GM04504 (cell line): ENCODE results near the gene MSRB1.
A peak's percentile ranks its signal among the peaks of the same experiment; 100 is the strongest.
"Not testable (repeated sequence)": the region's sequence is repeated elsewhere in the genome, so short reads cannot be mapped to it uniquely, and the experiment has no call there.

Experiments used
- DNase-seq: peaks from one replicate; pipeline ENCODE4 v3.0.0-alpha.2; 2012; ENCODE audit warnings: low read depth

The MSRB1 gene

GRCh38 chr16:1960665-1961630 is 17.9 kb upstream of the MSRB1 start:
- DNase-seq, result no peak

DNA sequence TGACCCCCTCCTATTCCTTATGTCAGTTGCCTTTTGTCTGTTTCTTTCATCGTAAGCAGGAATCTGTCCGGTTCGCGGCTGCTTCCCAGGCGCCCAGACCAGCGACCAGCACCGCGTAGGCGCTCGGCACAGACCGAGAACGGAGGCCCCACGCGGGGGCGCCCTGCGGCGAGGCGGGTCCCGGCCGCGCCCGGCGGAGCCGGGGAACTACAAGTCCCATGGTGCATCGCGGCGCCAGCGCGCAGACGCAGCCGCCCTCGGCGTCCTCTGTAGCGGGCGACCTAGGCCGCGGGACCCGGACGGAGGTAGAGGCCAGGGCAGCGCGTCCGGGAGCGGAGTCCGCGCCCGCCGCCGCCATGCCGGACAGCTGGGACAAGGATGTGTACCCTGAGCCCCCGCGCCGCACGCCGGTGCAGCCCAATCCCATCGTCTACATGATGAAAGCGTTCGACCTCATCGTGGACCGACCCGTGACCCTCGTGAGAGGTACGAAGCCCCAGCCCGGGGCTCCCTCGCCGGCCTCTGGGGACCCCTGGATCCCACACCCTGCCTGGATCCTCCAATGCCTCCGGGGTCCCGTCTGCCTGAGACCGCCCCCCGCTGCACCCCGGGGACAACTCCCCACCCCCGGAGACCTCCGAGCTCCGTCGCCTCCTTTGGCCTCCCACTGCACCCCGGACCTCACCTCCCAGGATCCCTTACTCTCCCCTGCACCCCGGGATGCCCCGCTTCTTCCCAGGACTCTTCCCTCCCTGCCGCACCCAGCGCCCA is 16.5 kb upstream of the MSRB1 start, which contains the start of gene NDUFB10:
Gene NDUFB10 (plus strand): TSS at position 270 of the 771 bp plus-strand sequence. CDS start 87 bp downstream, at position 357.
- DNase-seq, result peak; percentile 79

DNA sequence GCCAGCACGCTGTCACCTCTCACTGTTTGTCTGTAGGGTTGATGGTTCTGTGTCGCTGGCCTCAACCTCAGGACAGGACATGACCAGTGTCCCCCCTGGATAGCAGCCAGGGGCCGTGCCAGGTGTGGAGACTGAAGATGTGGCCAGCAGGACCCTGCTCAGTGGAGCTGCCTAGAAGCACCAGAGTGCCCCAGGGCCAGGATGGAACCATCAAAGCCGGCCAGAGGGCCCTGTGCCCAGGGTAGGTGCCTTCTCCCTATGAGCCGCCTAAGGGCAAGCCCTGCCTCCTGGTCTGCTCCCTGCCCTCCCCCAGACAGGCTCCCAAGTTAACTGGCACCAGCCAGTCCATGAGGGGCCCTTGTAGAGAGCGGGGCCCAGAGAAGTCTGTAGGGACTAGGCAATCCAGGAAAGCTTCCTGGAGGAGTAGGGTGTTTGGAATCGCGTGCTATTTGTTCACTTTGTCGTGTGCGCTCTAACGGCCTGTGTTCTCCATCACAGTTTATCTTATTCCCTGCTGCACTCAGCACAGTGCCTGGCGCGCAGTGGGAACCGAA is 15.8 kb upstream of the MSRB1 start:
- DNase-seq, result no peak

GRCh38 chr16:1958143-1958491 is 15.1 kb upstream of the MSRB1 start:
- not testable (repeated sequence) for DNase-seq

DNA sequence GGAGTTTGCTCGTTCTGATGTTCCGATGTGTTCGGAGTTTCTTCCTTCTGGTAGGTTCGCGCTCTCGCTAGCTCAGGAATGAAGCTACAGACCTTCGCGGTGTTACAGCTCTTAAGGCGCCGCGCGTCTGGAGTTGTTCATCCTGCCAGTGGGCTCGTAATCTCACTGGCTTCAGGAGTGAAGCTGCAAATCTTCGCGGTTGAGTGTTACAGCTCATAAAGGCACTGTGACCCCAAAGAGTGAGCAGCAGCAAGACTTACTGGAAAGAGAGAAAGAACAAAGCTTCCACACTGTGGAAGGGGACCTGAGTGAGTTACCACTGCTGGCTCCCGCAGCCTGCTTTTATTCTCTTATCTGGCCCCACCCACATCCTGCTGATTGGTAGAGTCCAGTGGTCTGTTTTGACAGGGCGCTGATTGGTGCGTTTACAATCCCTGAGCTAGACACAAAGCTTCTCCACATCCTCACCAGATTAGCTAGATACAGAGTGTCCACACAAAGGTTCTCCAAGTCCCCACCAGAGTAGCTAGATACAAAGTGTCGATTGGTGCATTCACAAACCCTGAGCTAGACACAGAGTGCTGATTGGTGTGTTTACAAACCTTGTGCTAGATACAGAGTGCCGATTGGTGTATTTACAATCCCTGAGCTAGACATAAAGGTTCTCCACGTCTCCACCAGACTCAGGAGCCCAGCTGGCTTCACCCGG is 14.6 kb upstream of the MSRB1 start:
- DNase-seq, result not testable (repeated sequence)

- no peak for DNase-seq
Measured at GRCh38 chr16:1953734-1954133, 10.7 kb upstream of the MSRB1 start.

- DNase-seq, result no peak
Measured at GRCh38 chr16:1950559-1950958, 7.6 kb upstream of the MSRB1 start.

DNA sequence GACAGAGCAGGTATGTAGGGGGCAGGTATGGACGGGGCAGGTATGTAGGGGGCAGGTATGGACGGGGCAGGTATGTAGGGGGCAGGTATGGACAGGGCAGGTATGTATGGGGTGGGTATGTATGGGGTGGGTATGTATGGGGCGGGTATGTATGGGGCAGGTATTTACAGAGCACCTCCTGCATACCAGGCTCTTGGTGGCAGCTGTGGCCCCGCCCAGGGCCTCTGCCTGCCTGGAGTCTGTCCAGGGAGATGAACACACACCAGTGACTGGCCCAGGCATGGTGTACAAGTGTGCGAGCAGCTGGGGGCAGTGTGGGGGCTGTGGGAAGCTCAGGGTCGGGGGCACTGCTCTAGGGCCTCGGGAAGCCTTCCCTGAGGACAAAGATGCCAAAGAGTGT is 7.0 kb upstream of the MSRB1 start:
- no peak for DNase-seq

- no peak for DNase-seq
Measured at GRCh38 chr16:1949507-1949906, 6.5 kb upstream of the MSRB1 start.

GRCh38 chr16:1947369-1947670 is 4.3 kb upstream of the MSRB1 start:
- DNase-seq, result no peak

GRCh38 chr16:1946495-1947368 is 3.7 kb upstream of the MSRB1 start:
- no peak for DNase-seq

DNA sequence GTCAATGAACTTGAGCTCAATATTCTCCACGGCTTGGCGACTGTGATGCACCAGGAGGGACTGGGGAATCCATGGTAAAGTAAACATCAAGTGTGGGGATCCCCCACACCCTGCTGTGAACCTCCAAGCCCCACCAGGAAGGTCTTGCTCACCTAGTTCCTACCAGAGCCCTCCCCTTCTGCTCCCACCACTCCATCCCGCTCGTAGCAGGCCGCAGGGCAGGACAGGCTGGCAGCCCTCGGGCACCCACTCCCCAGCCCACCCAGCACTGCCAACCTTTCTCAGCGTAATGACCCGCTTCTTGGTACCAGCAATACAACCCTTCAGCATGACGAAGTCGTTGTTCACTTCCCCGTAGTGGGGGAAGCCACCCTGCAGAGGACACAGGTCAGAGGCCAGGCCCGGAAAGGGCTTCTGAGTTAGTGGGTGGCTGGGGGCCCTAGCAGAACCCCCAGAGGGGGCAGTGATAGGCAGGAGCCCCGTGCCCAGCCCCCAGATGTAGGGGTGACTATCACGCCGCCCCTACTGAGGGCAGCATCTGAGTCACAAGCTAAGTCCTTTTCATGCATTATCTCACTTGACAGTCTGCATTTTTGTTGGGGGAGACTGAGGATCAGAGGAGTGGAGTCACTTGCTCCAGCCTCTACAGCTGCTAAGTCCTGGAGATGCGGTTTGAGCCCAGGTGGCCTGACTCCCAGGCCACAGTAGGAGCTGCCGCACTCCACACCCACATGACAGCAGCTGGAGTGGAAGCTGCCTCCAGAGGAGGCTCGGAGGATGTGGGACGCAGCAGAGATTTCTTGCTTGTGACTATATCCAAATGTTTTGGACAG is 2.8 kb upstream of the MSRB1 start:
- no peak for DNase-seq

DNA sequence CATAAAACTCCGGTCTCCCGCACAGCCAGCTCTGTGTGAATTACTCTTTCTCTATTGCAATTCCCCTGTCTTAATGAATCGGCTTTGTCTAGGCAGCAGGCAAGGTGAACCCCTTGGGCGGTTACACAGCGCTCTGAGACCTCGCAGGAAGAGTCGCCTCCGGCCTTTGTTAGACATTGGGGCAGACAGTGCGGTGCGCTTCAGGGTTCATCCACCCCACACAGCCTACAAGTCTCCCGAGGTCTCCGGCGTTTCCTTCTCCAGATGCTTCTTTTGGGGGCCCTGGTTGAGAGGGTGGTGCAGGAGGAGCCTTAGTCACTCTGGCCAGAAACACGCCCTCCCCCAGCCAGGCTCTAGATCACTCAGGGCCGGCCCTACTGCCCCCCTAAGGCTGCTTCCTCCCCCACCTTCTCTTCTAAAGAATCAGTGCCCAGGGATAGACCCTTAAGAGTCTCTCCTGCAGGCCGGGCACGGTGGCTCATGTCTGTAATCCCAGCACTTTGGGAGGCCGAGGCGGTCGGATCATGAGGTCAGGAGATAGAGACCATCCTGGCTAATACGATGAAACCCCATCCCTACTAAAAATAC is 1.7 kb upstream of the MSRB1 start:
- DNase-seq, result no peak

- DNase-seq, result no peak
Measured at GRCh38 chr16:1942047-1942809, 771 bp downstream of the MSRB1 start.

GRCh38 chr16:1941162-1942046 is 1.6 kb downstream of the MSRB1 start:
- DNase-seq, result no peak

- DNase-seq, result no peak
Measured at GRCh38 chr16:1940273-1941161, 2.5 kb downstream of the MSRB1 start.

DNA sequence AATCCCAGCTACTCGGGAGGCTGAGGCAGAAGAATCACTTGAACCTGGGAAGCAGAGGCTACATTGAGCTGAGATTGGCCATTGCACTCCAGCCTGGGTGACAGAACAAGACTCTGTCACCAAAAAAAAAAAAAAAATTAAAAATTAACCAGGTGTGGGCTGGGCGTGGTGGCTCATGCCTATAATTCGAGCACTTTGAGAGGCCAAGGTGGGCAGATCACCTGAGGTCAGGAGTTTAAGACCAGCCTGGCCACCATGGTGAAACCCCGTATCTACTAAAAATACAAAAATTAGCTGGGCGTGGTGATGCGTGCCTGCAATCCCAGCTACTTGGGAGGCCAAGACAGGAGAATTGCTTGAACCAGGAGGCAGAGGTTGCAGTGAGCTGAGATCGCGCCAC is 3.2 kb downstream of the MSRB1 start:
- not testable (repeated sequence) for DNase-seq
